HS-27A (cell line): ENCODE measurements around the gene SEMA3F.
A peak's percentile ranks its signal among the peaks of the same experiment; 100 is the strongest.

ENCODE experiments used
- DNase-seq: peaks from one replicate; pipeline ENCODE4 v3.0.0-alpha.2; 2012; ENCODE audit warnings: low read depth, missing footprints

The SEMA3F gene

GRCh38 chr3:50235716-50236483 lies 80.8 kb downstream of the SEMA3F start, which contains the start of gene GNAI2:
Gene GNAI2, plus strand, starts transcription at chr3:50236204. Its CDS starts 132 bp downstream, at chr3:50236336.
- DNase-seq, result peak; percentile 95

GRCh38 chr3:50236484-50237132 lies 81.5 kb downstream of the SEMA3F start:
- DNase-seq, result no peak

GRCh38 chr3:50237133-50237651 lies 82.1 kb downstream of the SEMA3F start:
- no peak for DNase-seq

DNA sequence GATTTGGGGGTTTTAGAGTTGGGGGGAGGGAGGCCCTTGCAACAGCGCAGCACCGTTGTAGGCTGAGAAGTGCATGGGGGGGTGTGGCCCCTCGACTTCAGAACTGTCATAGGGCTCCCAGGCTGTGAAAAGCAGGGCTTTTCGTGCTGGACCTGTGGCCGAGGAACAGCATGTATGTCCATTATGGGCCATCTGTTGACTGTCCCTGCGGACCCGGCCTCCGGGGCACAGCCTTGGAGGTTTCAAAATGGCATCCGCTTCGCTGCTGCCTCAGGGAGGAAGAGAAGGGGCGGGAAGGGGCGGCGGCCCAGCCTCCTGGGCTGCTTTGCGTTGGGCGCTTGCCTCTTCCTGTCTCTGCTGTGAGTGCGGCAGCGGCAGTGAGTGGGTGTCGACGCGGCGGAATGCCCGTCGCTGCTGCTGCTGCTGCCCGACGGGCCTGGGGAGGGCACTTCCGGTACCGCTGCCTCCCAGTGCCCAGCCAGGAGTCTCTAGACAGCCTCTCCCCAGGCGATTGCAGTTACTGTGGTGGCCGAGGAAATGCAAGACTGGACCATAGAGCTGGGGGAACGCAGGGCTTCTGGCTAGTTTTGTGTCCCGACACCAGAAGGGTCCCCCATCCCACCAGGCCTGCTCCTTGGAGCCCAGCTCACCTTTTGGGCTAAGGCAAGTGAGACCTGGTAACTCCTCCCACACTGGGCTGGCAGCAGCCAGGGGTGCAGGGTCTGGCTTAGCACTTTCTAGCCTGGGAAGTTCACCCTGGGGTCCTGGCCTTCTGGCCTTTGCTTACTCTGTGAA lies 82.8 kb downstream of the SEMA3F start:
- DNase-seq, result peak; percentile 56

DNA sequence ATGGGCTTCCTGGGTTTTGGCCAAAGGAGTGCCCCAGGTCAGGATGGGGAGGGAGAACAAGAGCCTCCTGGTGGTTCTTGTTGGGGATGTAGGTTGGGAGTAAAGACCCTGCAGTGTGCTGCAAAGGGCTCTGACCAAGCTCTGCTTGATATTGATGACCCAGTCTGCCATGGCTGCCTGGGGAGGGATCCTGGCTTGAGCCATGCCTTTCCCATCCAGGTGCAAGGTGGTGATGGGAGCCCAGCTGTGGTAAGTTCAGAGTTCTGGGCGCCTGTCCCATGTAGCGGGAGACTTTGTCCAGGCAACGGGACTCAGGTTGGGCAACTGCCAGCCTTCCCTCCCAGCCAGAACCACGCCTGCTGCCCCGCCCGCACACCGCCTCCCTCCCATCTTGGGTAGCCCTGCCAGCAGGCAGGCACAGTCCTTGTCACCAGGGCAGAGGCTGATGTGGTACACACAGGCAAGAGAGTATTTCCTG lies 83.5 kb downstream of the SEMA3F start:
- DNase-seq, result no peak
